Neuronal stem cell (in vitro differentiated cells): ENCODE results near the gene C17orf113.

Source experiments
- DNase-seq: peaks from one replicate; pipeline ENCODE4 v3.0.0-alpha.2; 2013; ENCODE audit warnings: low spot score
- H2AFZ ChIP-seq: one replicate; pipeline ENCODE4 v1.6.1; 2013; ENCODE audit warnings: mild to moderate bottlenecking, low read length, inconsistent platforms
- H2AK5ac ChIP-seq: 2 replicates; pipeline ENCODE4 v1.6.1; 2013; ENCODE audit warnings: low read depth, mild to moderate bottlenecking, inconsistent platforms, low read length, moderate library complexity, mixed read lengths
- H2BK120ac ChIP-seq: 2 replicates; pipeline ENCODE4 v1.6.1; 2013; ENCODE audit warnings: low read depth, mild to moderate bottlenecking, inconsistent platforms, low read length, moderate library complexity, mixed read lengths
- H2BK12ac ChIP-seq: one replicate; pipeline ENCODE4 v1.6.1; 2013; ENCODE audit warnings: low read length, inconsistent platforms
- H2BK15ac ChIP-seq: 2 replicates; pipeline ENCODE4 v1.6.1; 2013; ENCODE audit warnings: mild to moderate bottlenecking, low read length, inconsistent platforms, mixed read lengths
- H2BK5ac ChIP-seq: one replicate; pipeline ENCODE4 v1.6.1; 2013; ENCODE audit warnings: inconsistent platforms, mild to moderate bottlenecking, low read length, moderate library complexity
- H3K14ac ChIP-seq: one replicate; pipeline ENCODE4 v1.6.1; 2013; ENCODE audit warnings: low read length, inconsistent platforms
- H3K18ac ChIP-seq: 2 replicates; pipeline ENCODE4 v1.6.1; 2013; ENCODE audit warnings: low read length, inconsistent platforms
- H3K23ac ChIP-seq: 2 replicates; pipeline ENCODE4 v1.6.1; 2013; ENCODE audit warnings: low read depth, mild to moderate bottlenecking, mixed read lengths, low read length, inconsistent platforms; ENCODE audit not compliant: poor library complexity
- H3K27ac ChIP-seq: replicated peaks from 3 replicates; pipeline ENCODE4 v1.5.1; 2013; ENCODE audit warnings: low read length, inconsistent platforms
- H3K27me3 ChIP-seq, 3 experiments: 2 replicates each; pipeline ENCODE4 v1.6.1; 2013; ENCODE audit warnings: low read length in 3 of 3, mild to moderate bottlenecking in 2 of 3, inconsistent platforms in 1 of 3, low read depth in 1 of 3, mixed read lengths in 1 of 3, moderate library complexity in 1 of 3; ENCODE audit not compliant: control insufficient read depth in 3 of 3, insufficient read depth in 3 of 3
- H3K36me3 ChIP-seq, 2 donors: replicated peaks in 1 of 2; 2 replicates each; pipeline ENCODE4 v1.6.1; 2013; ENCODE audit warnings: low read length in 2 of 2; ENCODE audit not compliant: control insufficient read depth in 2 of 2, insufficient read depth in 2 of 2
- H3K4ac ChIP-seq: 2 replicates; pipeline ENCODE4 v1.6.1; 2013; ENCODE audit warnings: inconsistent platforms, mild to moderate bottlenecking, low read length, moderate library complexity
- H3K4me1 ChIP-seq, 2 donors: 1 replicate in 1 of 2; 2 replicates in 1 of 2; pipeline ENCODE4 v1.6.1; 2013; ENCODE audit warnings: low read length in 2 of 2, low read depth in 1 of 2; ENCODE audit not compliant: control insufficient read depth in 2 of 2, insufficient read depth in 1 of 2
- H3K4me2 ChIP-seq: one replicate; pipeline ENCODE4 v1.6.1; 2013; ENCODE audit warnings: mild to moderate bottlenecking, low read length, inconsistent platforms; ENCODE audit not compliant: insufficient read depth, poor library complexity, severe bottlenecking
- H3K4me3 ChIP-seq, 2 donors: 2 replicates each; pipeline ENCODE4 v1.5.1; 2013; ENCODE audit warnings: low read length in 2 of 2, mild to moderate bottlenecking in 2 of 2, inconsistent platforms in 1 of 2, moderate library complexity in 1 of 2
- H3K79me1 ChIP-seq: one replicate; pipeline ENCODE4 v1.6.1; 2013; ENCODE audit warnings: low read depth, mild to moderate bottlenecking, inconsistent platforms, low read length, moderate library complexity
- H3K9ac ChIP-seq: one replicate; pipeline ENCODE4 v1.6.1; 2013; ENCODE audit warnings: mild to moderate bottlenecking, low read depth, low read length, inconsistent platforms; ENCODE audit not compliant: poor library complexity
- H3K9me3 ChIP-seq, 2 donors: replicated peaks in 1 of 2; 2 replicates each; pipeline versions ENCODE3 to v1.6.1; 2013; ENCODE audit warnings: low read length in 2 of 2, mild to moderate bottlenecking in 2 of 2, inconsistent platforms in 1 of 2, low read depth in 1 of 2, mixed read lengths in 1 of 2, moderate library complexity in 1 of 2; ENCODE audit not compliant: control insufficient read depth in 2 of 2, insufficient read depth in 1 of 2
- H4K8ac ChIP-seq: one replicate; pipeline ENCODE4 v1.6.1; 2013; ENCODE audit warnings: low read depth, mild to moderate bottlenecking, inconsistent platforms, low read length, moderate library complexity
- H4K91ac ChIP-seq: one replicate; pipeline ENCODE4 v1.6.1; 2013; ENCODE audit warnings: low read length, low read depth, mild to moderate bottlenecking, inconsistent platforms; ENCODE audit not compliant: poor library complexity
- WGBS, 2 donors: extraction: QIAGEN DNeasy Blood & Tissue Kit; methylation state at CpG; one replicate each; pipeline ENCODE4 v1.1.7; 2013; ENCODE audit warnings: missing lambda C conversion rate in 2 of 2, mixed read lengths in 1 of 2; ENCODE audit not compliant: insufficient read length in 2 of 2, insufficient replicate concordance in 1 of 2; ENCODE audit errors: extremely low coverage in 2 of 2; 5-methylcytosine and 5-hydroxymethylcytosine counted together

The C17orf113 gene

DNA sequence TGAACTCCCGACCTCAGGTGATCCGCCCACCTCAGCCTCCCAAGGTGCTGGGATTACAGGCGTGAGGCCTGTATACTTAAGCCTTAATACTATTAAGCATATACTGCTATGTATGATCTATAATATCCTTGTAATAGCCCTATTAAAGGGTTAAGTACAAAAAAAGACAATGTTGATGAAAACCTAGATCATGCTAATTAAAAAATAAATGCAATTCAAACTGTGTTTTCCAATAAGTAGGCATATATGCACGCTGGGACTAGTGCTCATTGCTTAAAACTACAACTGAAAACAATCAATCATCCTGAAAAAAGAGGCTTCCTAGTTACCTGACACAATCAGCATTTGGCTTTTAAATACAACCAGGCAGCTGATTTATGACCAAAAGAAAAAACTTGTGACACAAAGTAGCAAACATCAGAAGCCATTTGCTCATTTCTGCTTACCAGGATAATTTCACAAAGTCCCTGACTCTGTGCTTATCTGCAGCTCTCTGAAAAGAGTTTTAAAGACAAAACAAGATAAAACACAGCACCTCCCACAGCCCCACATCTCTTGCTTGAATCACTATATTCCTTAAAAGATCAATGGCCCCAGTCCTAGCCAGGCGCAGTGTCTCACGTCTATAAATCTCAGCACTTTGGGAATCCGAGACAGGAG, 36.8 kb upstream of the C17orf113 start:
- H4K8ac ChIP-seq, result no peak overlapping the region
- no peak overlapping the region for H3K23ac ChIP-seq
- no peak overlapping the region for H3K4me3 ChIP-seq
- no peak overlapping the region for H4K91ac ChIP-seq
- no peak overlapping the region for H3K18ac ChIP-seq
- no peak overlapping the region for H2BK120ac ChIP-seq
- H2BK5ac ChIP-seq, result no peak overlapping the region
- H2BK12ac ChIP-seq, result no peak overlapping the region
- no peaks in the 10 kb centered on the region for H3K36me3 ChIP-seq
- H2AK5ac ChIP-seq, result no peak overlapping the region
- no peak overlapping the region for H3K9ac ChIP-seq
- H3K79me1 ChIP-seq, result no peaks in the 10 kb centered on the region
- no peak overlapping the region for H3K4me2 ChIP-seq
- no peak overlapping the region for H3K14ac ChIP-seq
- H2BK15ac ChIP-seq, result no peak overlapping the region
- WGBS, 2 donors, result no CpG with 5 or more reads among the region's 7 CpGs
- H2AFZ ChIP-seq, result no peak overlapping the region
- no peak overlapping the region for H3K4ac ChIP-seq
- DNase-seq, result no peak
- H3K27me3 ChIP-seq, result peaks cover 0 to 25% (median 0%) of the 10 kb centered on the region in 3 experiments
- no peaks in the 10 kb centered on the region for H3K4me1 ChIP-seq
- no peak overlapping the region for H3K27ac ChIP-seq
- H3K9me3 ChIP-seq, result no peaks in the 10 kb centered on the region

DNA sequence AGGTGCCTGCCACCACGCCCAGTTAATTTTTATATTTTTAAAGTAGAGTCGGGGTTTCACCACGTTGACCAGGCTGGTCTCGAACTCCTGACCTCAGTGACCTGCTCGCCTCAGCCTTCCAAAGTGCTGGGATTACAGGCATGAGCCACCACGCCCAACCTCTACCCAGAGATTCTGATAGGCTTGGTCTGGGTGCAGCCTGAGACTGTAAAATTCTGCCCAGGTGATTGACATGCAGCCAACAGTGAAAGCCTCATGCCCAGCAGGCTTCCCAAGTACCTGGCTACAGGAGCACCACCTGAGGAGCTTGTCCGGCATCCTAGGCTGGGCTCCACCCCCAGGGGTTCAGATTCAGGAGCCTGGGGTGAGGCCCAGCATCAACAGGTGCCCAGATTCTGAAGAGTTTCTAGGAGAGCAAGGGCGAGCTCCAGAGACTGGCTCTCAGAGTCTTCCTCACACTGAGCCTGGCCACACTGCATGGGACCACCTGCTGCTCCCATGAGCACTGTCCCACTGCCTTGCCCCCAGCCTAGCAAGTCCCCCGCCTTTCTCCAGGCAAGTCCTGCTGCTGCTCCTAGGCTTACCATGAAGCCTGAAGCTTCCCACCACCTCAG, 31.2 kb upstream of the C17orf113 start:
- H3K4me1 ChIP-seq, result no peaks in the 10 kb centered on the region
- H3K4me3 ChIP-seq, result no peak overlapping the region
- no CpG with 5 or more reads among the region's 9 CpGs for WGBS, 2 donors
- H3K27ac ChIP-seq, result no peak overlapping the region
- H2BK5ac ChIP-seq, result no peak overlapping the region
- no peak for DNase-seq
- no peak overlapping the region for H4K91ac ChIP-seq
- no peak overlapping the region for H4K8ac ChIP-seq
- no peak overlapping the region for H2BK15ac ChIP-seq
- no peak overlapping the region for H2AFZ ChIP-seq
- H3K79me1 ChIP-seq, result no peaks in the 10 kb centered on the region
- H3K9ac ChIP-seq, result peak overlapping the region; percentile 50
- no peak overlapping the region for H3K4ac ChIP-seq
- H3K23ac ChIP-seq, result peak overlapping the region; percentile 11
- H2AK5ac ChIP-seq, result no peak overlapping the region
- no peaks in the 10 kb centered on the region for H3K36me3 ChIP-seq
- no peak overlapping the region for H2BK12ac ChIP-seq
- no peak overlapping the region for H3K4me2 ChIP-seq
- H3K27me3 ChIP-seq, result peaks cover 0 to 13% (median 0%) of the 10 kb centered on the region in 3 experiments
- peak overlapping the region; percentile 17 for H3K18ac ChIP-seq
- H2BK120ac ChIP-seq, result no peak overlapping the region
- H3K14ac ChIP-seq, result no peak overlapping the region
- H3K9me3 ChIP-seq, result no peaks in the 10 kb centered on the region

DNA sequence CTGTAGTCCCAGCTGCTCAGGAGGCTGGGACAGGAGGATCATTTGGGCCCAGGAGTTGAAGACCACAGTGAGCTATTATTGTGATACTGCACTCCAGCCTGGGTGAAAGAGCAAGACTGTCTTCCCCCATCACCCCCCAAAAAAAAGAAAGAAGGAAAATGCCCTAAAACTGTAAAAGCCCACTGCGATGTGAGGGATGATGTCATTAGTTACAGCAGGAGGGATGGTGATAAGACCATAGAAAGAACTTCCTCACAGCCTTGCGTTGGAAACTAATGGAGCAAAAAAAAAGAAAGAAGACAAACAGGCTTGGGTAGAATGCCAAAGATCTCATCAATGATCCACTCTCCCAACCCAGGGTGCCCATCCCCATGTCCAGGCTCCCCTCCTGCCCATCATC, 29.1 kb upstream of the C17orf113 start:
- Histone ChIP-seq H2BK12ac (no peak overlapping the region), H3K9ac (no peak overlapping the region), H3K4ac (no peak overlapping the region), H3K27me3 (peaks cover 0 to 27% (median 0%) of the 10 kb centered on the region in 3 experiments), H3K4me1 (no peaks in the 10 kb centered on the region), H3K18ac (no peak overlapping the region), H3K27ac (no peak overlapping the region), H2BK5ac (no peak overlapping the region), H3K36me3 (no peaks in the 10 kb centered on the region), H2BK120ac (no peak overlapping the region), H3K23ac (no peak overlapping the region), H3K14ac (no peak overlapping the region), H3K4me2 (no peak overlapping the region), H2AFZ (no peak overlapping the region), H3K9me3 (no peaks in the 10 kb centered on the region), H3K79me1 (no peaks in the 10 kb centered on the region), H2AK5ac (no peak overlapping the region), H3K4me3 (no peak overlapping the region), H2BK15ac (no peak overlapping the region), H4K91ac (no peak overlapping the region), H4K8ac (no peak overlapping the region)
- WGBS, 2 donors, result no CpG with 5 or more reads among the region's 2 CpGs
- no peak for DNase-seq

DNA sequence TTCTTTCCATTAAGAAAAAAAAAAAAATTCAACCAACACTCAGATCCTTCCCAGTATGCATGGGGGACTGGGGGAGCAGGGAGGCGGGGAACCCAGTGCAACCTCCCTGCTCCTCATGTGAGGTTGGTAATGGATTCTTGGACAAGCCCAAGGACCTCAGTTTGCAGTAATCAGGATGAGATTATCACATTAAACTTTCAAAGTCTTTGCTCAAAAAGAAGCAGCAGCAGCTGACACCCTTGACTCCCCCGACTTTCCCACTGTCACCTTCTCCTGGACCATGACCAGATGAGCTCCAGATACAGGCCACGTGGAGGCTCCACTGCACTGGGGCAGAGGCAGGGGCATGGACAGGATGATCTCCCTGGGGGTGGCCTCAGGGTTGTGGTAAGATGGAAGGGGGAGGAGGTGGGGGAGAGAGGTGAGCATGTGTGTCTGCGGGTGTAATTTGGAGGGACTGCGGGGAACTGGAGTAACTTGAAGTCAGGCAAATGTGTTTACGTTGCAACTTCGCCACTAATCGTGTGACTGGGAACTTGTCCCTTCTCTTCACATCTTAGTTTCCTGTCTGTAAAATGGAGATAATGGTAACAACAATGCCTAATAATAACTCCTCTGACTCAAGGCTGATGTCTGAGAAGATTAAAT, 28.1 kb upstream of the C17orf113 start:
- Histone ChIP-seq H3K36me3 (no peaks in the 10 kb centered on the region), H4K8ac (no peak overlapping the region), H3K27me3 (peaks cover 0 to 33% (median 5%) of the 10 kb centered on the region in 3 experiments), H2BK120ac (no peak overlapping the region), H3K79me1 (no peaks in the 10 kb centered on the region), H3K14ac (no peak overlapping the region), H3K18ac (peak overlapping the region; percentile 45), H3K27ac (no peak overlapping the region), H3K4me2 (no peak overlapping the region), H3K4ac (no peak overlapping the region), H3K9me3 (no peaks in the 10 kb centered on the region), H2BK15ac (no peak overlapping the region), H2AK5ac (no peak overlapping the region), H3K4me1 (no peaks in the 10 kb centered on the region), H2BK12ac (no peak overlapping the region), H3K4me3 (no peak overlapping the region), H3K23ac (no peak overlapping the region), H3K9ac (no peak overlapping the region), H2AFZ (no peak overlapping the region), H2BK5ac (no peak overlapping the region), H4K91ac (no peak overlapping the region)
- WGBS, 2 donors, result no CpG with 5 or more reads among the region's 8 CpGs
- no peak for DNase-seq
